HepG2 (cell line): ENCODE results near the gene MYRFL. TPM values are rescaled to one million over a fixed set of nuclear protein-coding genes. Genes with fewer than 3 reads are reported as not detected.

Experiments used
- CEBPB ChIP-seq: IDR thresholded peaks from 2 replicates; pipeline ENCODE4 v1.6.1; 2011; ENCODE audit warnings: low read depth, low read length, improper control_type of control experiment, borderline replicate concordance
- GPN1 ChIP-seq: sonication (generic); formaldehyde crosslinking; IDR thresholded peaks from 2 replicates; pipeline ENCODE4 v1.5.1; 2020; ENCODE audit warnings: missing genetic modification reagents, borderline replicate concordance
- ZNF574 ChIP-seq: sonication (generic); formaldehyde crosslinking; IDR thresholded peaks from 2 replicates; pipeline ENCODE4 v1.4.0; 2020; ENCODE audit warnings: missing genetic modification reagents
- ZNF609 ChIP-seq: sonication (generic); formaldehyde crosslinking; IDR thresholded peaks from 2 replicates; pipeline ENCODE4 v1.4.0; 2020; ENCODE audit warnings: mild to moderate bottlenecking, missing genetic modification reagents, borderline replicate concordance
- polyA plus RNA-seq, 8 experiments: library from polyadenylated mRNA; depleted of rRNA in 3 of 8; stranded (reverse) in 7 of 8; unstranded in 1 of 8; fragments of >200 nt; fragmentation: Illumina TruSeq in 4 of 8; extraction: Trizol in 4 of 8; gene quantifications; 2 replicates each; pipeline versions ENCODE4 v1.2.1 to v1.2.3, GENCODE V29; 2011 to 2016; ENCODE audit warnings: low read depth in 4 of 8, missing spikeins in 1 of 8, mixed read lengths in 1 of 8; ENCODE audit not compliant: insufficient read depth in 1 of 8
- total RNA-seq, 5 experiments: library from RNA; depleted of rRNA; stranded (reverse); fragments of >200 nt; fragmentation: Illumina TruSeq; extraction: Trizol; gene quantifications; 2 replicates each; pipeline ENCODE4 v1.2.3, GENCODE V29; 2016; ENCODE audit warnings: low read depth in 1 of 5

MYRFL gene
- total and polyA plus RNA-seq, 2 of the 13 experiments (the other 11 are each of a cell fraction or from before 2014, with no cell fraction given): 0.09 to 0.11 TPM

GRCh38 chr12:69905801-69906200 lies 80.8 kb downstream of the MYRFL start (continued):
- no peak for TF ChIP-seq ZNF609
- no peak for TF ChIP-seq GPN1 (CRISPR knock-in tag)
- TF ChIP-seq CEBPB: no peak
- TF ChIP-seq ZNF574 (CRISPR knock-in tag): no peak
